GM18502 (cell line): ENCODE measurements around the gene PSENEN.
"Not testable (repeated sequence)": the region's sequence is repeated elsewhere in the genome, so short reads cannot be mapped to it uniquely, and the experiment has no call there.

Source experiments
- ATAC-seq: cut with Tn5 transposase; IDR thresholded peaks from one replicate; pipeline ENCODE4 v1.9.1; 2021; ENCODE audit warnings: mild to moderate bottlenecking; ENCODE audit not compliant: unreplicated experiment, poor library complexity

The PSENEN gene

DNA sequence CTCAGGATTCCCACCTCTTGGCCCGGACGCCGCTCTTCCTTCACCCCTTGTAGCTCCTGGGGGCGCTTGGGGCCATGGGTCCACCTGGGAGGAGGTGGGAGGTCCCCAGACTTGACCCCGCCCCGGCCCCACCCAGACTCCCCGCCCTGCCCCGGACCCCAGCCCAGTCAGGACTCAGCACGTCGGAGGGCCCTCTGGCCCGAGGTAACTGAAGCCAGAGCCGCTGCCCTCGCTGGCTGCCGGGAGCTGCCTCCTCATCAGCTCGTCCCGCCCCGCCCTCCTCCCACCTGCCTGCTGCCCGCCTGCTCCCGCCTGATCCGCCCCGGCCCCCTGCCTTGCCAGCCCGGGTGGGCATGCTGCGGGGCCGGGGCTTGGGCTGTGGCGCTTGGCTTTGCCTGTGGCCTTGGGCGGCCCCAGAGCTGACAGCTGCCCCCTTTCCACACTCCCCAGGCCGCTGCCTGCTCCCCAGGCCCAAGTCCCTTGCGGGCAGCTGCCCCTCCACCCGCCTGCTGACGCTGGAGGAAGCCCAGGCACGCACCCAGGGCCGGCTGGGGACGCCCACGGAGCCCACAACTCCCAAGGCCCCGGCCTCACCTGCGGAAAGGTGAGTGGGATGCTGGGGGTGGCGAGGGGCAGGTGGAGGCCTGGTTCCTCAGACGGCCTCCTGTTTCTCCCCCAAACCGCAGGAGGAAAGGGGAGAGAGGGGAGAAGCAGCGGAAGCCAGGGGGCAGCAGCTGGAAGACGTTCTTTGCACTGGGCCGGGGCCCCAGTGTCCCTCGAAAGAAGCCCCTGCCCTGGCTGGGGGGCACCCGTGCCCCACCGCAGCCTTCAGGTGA is 39.3 kb downstream of the PSENEN start:
- ATAC-seq = no peak

GRCh38 chr19:35785339-35785627 is 39.8 kb downstream of the PSENEN start:
- no peak for ATAC-seq

DNA sequence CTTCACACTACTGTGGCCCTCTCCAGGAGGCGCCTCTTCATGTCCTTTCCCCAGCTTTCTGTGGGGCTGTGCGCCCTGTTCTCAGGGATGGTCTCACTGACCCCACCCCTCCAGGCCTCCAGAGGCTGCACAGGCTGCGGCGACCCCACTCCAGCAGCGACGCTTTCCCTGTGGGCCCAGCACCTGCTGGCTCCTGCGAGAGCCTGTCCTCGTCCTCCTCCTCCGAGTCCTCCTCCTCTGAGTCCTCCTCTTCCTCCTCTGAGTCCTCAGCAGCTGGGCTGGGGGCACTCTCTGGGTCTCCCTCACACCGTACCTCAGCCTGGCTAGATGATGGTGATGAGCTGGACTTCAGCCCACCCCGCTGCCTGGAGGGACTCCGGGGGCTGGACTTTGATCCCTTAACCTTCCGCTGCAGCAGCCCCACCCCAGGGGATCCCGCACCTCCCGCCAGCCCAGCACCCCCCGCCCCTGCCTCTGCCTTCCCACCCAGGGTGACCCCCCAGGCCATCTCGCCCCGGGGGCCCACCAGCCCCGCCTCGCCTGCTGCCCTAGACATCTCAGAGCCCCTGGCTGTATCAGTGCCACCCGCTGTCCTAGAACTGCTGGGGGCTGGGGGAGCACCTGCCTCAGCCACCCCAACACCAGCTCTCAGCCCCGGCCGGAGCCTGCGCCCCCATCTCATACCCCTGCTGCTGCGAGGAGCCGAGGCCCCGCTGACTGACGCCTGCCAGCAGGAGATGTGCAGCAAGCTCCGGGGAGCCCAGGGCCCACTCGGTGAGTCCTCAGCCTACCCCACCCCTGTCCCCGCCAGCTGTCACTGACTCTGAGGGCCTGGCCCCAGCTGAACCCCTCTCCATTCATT is 41.1 kb downstream of the PSENEN start:
- ATAC-seq = no peak

GRCh38 chr19:35787227-35787799 is 41.9 kb downstream of the PSENEN start:
- no peak for ATAC-seq

DNA sequence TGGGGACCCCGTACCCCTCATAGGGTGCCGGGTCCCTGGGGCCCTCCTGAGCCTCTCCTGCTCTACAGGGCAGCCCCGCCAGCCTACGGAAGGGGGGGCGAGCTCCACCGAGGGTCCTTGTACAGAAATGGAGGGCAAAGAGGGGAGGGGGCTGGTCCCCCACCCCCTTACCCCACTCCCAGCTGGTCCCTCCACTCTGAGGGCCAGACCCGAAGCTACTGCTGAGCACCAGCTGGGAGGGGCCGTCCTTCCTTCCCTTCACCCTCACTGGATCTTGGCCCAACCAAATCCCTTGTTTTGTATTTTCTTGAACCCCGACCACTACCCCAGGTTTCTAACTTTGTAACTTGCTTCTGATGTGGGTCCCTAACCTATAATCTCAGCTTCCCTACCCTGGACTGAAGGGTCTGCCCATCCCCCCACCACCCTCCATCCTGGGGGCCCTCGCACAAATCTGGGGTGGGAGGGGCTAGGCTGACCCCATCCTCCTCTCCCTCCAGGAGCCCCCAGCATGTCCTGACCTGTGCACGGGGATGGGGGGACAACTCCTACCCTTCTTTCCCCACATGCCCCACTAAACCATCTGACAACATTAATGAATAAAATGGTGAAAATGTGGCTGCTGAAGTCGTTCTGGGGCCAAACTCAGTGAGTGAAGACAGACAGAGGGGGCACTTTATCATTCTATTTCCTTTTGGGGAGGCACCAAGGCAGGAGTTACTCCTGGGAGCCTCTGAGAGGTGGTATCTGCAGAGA is 42.9 kb downstream of the PSENEN start:
- no peak for ATAC-seq

GRCh38 chr19:35789195-35789977 is 43.9 kb downstream of the PSENEN start:
- no peak for ATAC-seq

DNA sequence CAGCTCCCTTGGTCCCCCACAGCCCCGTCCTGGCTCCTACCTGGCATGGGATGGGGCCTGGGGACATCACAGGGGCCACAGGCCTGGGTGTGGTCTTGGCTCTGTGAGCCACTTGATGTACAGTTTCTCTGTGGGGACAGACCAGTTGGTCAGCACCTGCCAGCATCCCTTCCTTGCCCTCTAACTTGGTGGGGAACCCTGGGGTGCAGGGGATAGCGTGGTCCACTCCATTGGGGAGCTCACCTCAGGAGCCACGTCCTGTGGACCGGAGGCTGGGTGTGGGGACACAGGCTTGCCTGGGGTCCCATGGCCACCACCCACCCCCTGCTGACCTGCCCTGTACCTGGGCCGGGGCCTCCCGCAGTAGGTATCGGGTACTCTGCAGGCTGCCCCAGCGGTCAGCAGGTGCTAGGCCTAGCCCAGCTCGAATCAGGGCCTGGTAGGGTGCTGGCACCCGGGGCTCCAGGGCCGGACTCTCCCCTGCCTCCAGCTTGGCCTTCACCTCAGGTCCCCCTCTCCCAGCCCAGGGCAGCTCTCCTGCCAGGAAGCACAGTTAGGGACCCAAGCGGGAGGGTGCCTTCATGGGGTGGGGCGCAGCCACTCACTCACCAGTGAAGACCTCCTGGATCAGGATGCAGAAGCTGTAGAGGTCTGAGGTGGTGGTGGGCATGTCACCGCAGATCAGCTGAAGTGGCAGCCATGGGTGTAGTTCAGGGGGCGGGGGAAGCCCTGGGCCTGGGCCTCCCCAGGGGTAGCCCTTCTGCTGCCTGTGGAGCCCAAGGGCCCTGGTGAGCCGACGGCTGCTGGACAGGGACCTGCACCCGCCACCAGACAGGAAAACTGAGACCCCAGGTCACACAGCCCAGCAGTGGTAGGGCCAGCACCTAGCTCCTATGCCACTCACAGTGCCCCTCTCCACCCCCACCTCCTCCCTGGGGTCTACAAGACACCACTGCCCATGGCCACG is 44.8 kb downstream of the PSENEN start:
- ATAC-seq = no peak

DNA sequence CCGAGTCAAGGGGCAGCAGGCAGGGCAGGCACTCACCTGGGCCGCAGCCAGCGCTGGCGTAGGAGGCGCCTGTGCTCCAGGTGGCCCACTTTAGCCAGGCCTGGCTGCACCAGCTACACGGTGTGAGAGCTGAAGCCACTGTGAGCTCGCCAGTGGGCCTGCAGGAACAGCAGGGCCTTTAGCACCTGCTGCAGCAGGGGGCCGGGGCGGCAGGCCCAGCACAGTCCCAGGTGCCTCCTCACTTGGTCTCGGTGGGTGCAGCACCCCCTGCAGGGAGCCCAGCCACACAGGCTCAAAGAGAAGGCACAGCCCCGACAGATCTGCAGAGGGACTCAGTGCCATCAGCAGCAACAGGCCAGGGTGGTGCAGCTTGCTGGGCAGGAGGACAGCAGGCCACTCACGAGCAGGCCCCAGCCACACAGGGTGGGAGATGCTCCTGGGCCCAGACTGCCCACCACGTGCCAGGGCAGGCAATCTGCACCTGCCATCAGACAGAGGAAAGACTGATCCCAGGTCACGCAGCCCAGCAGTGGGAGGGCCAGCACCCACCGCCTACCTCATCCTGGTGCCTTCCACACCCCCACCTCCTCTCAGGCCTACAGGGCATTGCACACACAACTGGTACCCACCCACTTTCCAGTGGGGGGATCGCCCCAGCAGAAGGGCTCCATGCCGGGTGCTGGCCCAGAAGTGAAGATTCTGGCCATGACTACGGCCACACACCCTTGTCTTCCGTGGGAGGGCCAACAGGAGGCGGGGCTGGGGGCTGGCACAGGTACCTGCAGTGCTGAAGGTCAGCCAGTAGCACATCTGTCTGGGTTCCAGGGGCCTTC is 45.7 kb downstream of the PSENEN start:
- no peak for ATAC-seq

- no peak for ATAC-seq
Observed at GRCh38 chr19:35791814-35792279, 46.4 kb downstream of the PSENEN start.

DNA sequence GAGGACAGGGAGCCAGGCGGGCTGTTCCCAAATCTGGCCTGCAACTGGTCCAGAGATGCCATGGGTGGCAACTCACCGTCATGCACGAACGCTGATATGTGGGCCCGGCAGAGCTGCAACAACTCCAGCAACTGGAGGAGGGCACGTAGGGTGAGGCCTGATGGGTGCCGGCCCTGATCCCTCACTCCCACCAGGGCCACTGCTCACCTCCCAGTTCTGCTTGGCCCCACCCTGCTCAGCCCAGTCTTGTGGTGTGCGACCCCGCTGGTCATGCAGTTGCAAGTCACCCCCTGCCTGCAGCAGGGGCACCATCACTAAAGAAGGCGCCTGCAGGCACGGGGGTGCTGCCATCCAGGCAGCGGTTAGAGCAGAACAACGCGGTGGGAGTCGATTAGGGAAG is 46.9 kb downstream of the PSENEN start:
- no peak for ATAC-seq

- ATAC-seq = no peak
Observed at GRCh38 chr19:35792888-35793287, 47.4 kb downstream of the PSENEN start.

DNA sequence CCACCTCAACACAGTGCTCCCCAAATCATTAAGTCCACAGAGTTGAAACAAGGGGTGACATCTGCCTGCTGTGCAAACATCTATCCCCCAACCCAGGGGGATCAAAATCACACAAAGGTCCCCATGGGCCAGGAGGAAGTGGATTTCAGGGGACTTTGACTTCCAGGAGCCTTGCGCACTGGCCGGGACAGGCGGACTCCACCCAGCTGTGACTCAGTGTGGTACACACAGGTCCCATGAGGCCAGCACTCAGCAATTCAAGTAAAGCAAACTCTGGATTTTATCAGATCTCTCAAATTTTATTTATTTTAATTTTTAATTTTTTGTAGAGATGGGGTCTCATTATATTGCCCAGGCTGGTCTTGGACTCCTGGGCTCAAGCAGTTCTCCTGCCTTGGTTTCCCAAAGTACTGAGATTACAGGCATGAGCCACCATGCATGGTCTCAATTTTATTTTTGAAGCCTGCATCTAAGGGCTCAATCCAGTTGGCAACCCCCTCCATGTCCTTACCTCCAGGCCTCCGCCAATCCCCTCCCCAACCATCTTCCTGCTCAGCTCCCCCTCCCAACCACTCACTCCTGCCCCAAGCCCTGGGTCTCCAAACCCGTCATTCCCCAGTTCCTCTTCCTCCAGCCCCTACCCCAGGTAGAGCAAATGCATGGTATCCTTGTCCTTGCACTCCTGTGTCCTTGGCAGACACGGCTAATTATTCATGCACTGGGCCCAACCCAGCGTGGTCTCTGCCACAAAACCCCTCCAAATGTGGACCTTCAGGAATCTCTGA is 48.1 kb downstream of the PSENEN start:
- ATAC-seq = no peak

- not testable (repeated sequence) for ATAC-seq
Observed at GRCh38 chr19:35795564-35795963, 50.1 kb downstream of the PSENEN start.
